Transverse colon (tissue), 4 donors: ENCODE results near the gene P2RY6. TPM values are rescaled to one million over a fixed set of nuclear protein-coding genes. Genes with fewer than 3 reads are reported as not detected.

Source experiments
- DNase-seq: peaks from one replicate; pipeline ENCODE4 v3.0.0-alpha.2; 2019
- H3K27ac ChIP-seq, 4 donors: fragments of 200-600 bp; sonication (generic); 2 replicates each; pipeline ENCODE4 v1.5.1; 2016 to 2018; ENCODE audit warnings: inconsistent platforms in 4 of 4
- H3K27me3 ChIP-seq: fragments of 200-600 bp; sonication (generic); 2 replicates; pipeline ENCODE4 v1.5.1; 2017; ENCODE audit warnings: inconsistent platforms
- H3K36me3 ChIP-seq, 4 donors: fragments of 200-600 bp; sonication (generic); 2 replicates each; pipeline ENCODE4 v1.5.1; 2017 to 2019; ENCODE audit warnings: inconsistent platforms in 4 of 4
- H3K4me1 ChIP-seq, 4 donors: fragments of 200-600 bp; sonication (generic); 2 replicates each; pipeline ENCODE4 v1.5.1; 2017 to 2020; ENCODE audit warnings: inconsistent platforms in 4 of 4
- H3K4me3 ChIP-seq, 4 donors: fragments of 200-600 bp; sonication (generic); 1 replicate in 1 of 4; 2 replicates in 3 of 4; pipeline versions ENCODE4 v1.5.1 to v1.6.1; 2017 to 2019; ENCODE audit warnings: inconsistent platforms in 4 of 4
- H3K9me3 ChIP-seq, 2 donors: fragments of 200-600 bp; sonication (generic); 2 replicates each; pipeline ENCODE4 v1.5.1; 2017 to 2019; ENCODE audit warnings: inconsistent platforms in 2 of 2
- EP300 ChIP-seq: sonication (generic); formaldehyde crosslinking; IDR thresholded peaks from one replicate; pipeline ENCODE4 v1.6.1; 2017; ENCODE audit warnings: antibody characterized with exemption, low read depth
- POLR2A ChIP-seq: fragments of 450-650 bp; IDR thresholded peaks from one replicate; pipeline ENCODE4 v1.6.1; 2016; ENCODE audit warnings: antibody characterized with exemption, mild to moderate bottlenecking, moderate library complexity
- POLR2AphosphoS5 ChIP-seq, 3 donors: sonication (generic); formaldehyde crosslinking; IDR thresholded peaks; one replicate each; pipeline ENCODE4 v1.6.1; 2016; ENCODE audit warnings: antibody characterized with exemption in 3 of 3
- WGBS, 2 donors: methylation state at CpG; one replicate each; pipeline ENCODE4 v1.1.5; 2018; ENCODE audit warnings: low coverage in 1 of 2; 5-methylcytosine and 5-hydroxymethylcytosine counted together
- in situ Hi-C, 4 donors: fragments of 200-750 bp; cut with MboI; loops; one replicate each; pipeline versions ENCODE4 v1.15.0 to v1.15.1; 2017; ENCODE audit warnings: low sequenced_read_pairs in 3 of 4, low pct_ligation_motif_present in 1 of 4, low pct_unique_long_range_greater_than_20kb in 1 of 4
- intact Hi-C: fragments of 100-400 bp; cut with DNase I; formaldehyde crosslinking; loops from one replicate; pipeline ENCODE4 v1.15.1; 2023; ENCODE audit warnings: low total_unique reads
- total RNA-seq, 4 donors: library from RNA; depleted of rRNA; stranded (reverse); fragments of >200 nt; gene quantifications; one replicate each; pipeline ENCODE4 v1.1.0, GENCODE V29; 2016
- TF ChIP-seq, protein P1 (sequence below), 5 experiments: fragments of 200-600 bp in 3 of 5; fragments of 450-650 bp in 2 of 5; sonication (generic) in 3 of 5; IDR thresholded peaks; 1 replicate in 2 of 5; 2 replicates in 3 of 5; pipeline ENCODE4 v1.5.1; 2016 to 2017; ENCODE audit warnings: antibody characterized with exemption in 5 of 5, inconsistent platforms in 3 of 5, mild to moderate bottlenecking in 2 of 5, moderate library complexity in 1 of 5

Gene P2RY6
- total RNA-seq, 4 donors from 2014 or later: 1.1 to 1.6 (median 1.4) TPM; not detected in 1

DNA sequence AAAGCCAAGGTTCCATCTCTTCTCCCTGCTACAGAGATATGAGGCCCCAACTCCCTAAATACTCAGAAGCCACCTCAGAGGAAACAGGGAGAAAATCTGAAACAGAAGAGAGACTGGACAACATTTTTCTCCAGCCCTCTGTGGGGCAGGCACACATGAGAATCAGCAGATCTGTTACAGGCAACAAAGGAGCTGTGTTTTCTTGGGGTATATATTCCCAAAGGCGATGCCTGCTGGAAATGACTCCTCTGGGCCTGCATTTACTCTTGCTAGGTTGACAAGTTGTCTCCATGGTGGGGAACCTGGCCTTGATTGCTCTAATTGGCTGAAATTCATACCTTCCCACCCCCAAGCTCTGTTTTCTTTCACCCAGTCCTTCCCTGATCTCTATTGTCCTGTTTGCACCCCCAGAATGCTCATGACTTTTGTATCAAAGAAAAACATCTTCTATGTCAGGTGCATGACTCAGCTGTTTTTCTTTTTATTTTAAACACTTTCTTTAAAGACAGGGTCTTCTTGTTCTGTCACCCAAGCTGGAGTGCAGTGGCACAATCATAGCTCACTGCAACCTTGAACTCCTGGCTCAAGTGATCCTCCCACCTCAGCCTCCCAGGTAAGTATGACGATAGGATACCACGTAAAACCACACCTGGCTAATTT is 23.5 kb upstream of the P2RY6 start:
- DNase-seq: no peak
- in situ Hi-C loops: loop anchor here in 1 of 4 donors (10.0 kb wide), 1 partner anchor 414 kb away; no protein-coding TSS in a partner anchor

DNA sequence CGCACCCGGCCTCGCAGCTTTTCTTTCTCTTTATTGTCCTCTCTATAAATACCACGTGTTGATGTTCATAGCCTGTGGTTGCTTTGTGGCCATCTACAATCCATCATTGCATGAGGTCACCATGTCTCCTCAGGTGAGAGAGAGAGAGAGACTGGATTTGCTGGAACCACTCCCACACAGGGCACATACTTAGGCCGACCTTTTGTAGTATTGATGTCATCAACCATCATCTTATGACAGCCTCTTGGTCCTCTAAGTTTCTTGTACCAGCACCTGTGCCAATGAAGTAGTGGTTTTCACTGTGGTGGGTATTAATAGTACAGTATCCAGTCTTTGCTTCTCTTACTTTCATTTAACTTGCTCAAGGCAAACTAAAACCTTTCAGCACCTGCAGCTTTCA is 22.8 kb upstream of the P2RY6 start:
- no peaks in the 10 kb centered on the region for H3K9me3 ChIP-seq
- H3K4me1 ChIP-seq: no peaks in the 10 kb centered on the region
- TF ChIP-seq POLR2A (no peak), EP300 (no peak), POLR2AphosphoS5 (IDR thresholded peaks at IDR 0.05) (peak in 1 of 3 donors; percentile 5)
- TF ChIP-seq, protein P1, sequence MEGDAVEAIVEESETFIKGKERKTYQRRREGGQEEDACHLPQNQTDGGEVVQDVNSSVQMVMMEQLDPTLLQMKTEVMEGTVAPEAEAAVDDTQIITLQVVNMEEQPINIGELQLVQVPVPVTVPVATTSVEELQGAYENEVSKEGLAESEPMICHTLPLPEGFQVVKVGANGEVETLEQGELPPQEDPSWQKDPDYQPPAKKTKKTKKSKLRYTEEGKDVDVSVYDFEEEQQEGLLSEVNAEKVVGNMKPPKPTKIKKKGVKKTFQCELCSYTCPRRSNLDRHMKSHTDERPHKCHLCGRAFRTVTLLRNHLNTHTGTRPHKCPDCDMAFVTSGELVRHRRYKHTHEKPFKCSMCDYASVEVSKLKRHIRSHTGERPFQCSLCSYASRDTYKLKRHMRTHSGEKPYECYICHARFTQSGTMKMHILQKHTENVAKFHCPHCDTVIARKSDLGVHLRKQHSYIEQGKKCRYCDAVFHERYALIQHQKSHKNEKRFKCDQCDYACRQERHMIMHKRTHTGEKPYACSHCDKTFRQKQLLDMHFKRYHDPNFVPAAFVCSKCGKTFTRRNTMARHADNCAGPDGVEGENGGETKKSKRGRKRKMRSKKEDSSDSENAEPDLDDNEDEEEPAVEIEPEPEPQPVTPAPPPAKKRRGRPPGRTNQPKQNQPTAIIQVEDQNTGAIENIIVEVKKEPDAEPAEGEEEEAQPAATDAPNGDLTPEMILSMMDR (IDR thresholded peaks at IDR 0.05): no peak
- DNase-seq: peak; percentile 28
- H3K4me3 ChIP-seq: no peak overlapping the region
- peak overlapping the region in 2 of 4 donors; percentile 17 to 44 for H3K27ac ChIP-seq
- H3K27me3 ChIP-seq: no peaks in the 10 kb centered on the region
- 70 to 100% methylated on average over 1 to 5 of the region's 5 CpGs for WGBS, 2 donors
- no peaks in the 10 kb centered on the region for H3K36me3 ChIP-seq
- in situ Hi-C loops: loop anchor here in 1 of 4 donors (10.0 kb wide), 1 partner anchor 415 kb away; no protein-coding TSS in a partner anchor
- intact Hi-C loops: no loop called here

More for the DNA sequence above, 23.5 kb upstream of the P2RY6 start:
- Histone ChIP-seq H3K27ac (peak overlapping the region in 2 of 4 donors; percentile 17 to 44), H3K9me3 (no peaks in the 10 kb centered on the region), H3K27me3 (no peaks in the 10 kb centered on the region), H3K4me1 (no peaks in the 10 kb centered on the region), H3K4me3 (no peak overlapping the region), H3K36me3 (no peaks in the 10 kb centered on the region)
- WGBS, 2 donors: 96 to 100% methylated on average over 2 to 3 of the region's 3 CpGs
- TF ChIP-seq POLR2AphosphoS5 (IDR thresholded peaks at IDR 0.05): no peak
- intact Hi-C loops: no loop called here

DNA sequence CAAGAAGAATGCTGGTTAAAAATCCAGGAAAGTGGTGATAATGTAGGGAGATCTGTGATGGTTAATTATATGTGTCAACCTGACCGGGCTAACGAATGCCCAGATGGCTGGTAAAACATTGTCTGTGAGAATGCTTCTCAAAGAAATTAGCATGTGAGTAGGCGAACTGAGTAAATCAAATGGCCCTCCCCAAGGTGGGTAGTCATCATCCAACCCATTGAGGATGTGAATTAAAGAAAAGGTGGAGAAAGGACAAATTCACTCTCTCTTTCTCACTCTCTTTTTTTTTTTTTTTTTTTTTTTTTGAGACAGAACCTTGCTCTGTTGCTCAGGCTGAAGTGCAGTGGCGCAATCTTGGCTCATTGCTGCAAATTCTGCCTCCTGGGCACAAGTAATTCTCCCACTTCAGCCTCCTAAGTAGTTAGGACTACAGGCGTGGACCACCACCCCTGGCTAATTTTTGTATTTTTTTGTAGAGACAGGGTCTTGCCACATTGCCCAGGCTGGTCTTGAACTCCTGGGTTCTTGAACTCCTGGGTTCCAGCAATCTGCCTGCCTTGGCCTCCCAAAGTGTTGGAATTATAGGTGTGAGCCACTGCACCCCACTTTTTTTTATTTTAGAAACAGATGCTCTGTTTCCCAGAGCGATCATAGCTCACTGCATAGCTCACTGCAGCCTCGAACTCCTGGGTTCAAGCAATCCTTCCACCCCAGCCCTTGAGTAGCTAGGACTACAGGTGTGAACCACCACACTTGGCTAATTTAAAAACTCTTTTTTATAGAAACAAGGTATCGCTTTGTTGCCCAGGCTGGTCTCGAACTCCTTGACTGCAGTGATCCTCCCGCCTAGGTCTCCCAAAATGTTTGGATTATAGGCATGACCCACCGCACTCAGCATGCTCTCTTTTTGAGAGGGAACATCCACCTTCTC is 22.0 kb upstream of the P2RY6 start:
- H3K27me3 ChIP-seq: no peaks in the 10 kb centered on the region
- H3K36me3 ChIP-seq: no peaks in the 10 kb centered on the region
- DNase-seq: peak; percentile 6
- no peaks in the 10 kb centered on the region for H3K9me3 ChIP-seq
- 95 to 96% methylated on average over 8 to 11 of the region's 11 CpGs for WGBS, 2 donors
- peak overlapping the region in 1 of 4 donors; percentile 17 for H3K27ac ChIP-seq
- no peak overlapping the region for H3K4me3 ChIP-seq
- intact Hi-C loops: no loop called here
- no peak for TF ChIP-seq POLR2A
- in situ Hi-C loops: loop anchor here in 1 of 4 donors (10.0 kb wide), 1 partner anchor 415 kb away; no protein-coding TSS in a partner anchor
- H3K4me1 ChIP-seq: no peaks in the 10 kb centered on the region

DNA sequence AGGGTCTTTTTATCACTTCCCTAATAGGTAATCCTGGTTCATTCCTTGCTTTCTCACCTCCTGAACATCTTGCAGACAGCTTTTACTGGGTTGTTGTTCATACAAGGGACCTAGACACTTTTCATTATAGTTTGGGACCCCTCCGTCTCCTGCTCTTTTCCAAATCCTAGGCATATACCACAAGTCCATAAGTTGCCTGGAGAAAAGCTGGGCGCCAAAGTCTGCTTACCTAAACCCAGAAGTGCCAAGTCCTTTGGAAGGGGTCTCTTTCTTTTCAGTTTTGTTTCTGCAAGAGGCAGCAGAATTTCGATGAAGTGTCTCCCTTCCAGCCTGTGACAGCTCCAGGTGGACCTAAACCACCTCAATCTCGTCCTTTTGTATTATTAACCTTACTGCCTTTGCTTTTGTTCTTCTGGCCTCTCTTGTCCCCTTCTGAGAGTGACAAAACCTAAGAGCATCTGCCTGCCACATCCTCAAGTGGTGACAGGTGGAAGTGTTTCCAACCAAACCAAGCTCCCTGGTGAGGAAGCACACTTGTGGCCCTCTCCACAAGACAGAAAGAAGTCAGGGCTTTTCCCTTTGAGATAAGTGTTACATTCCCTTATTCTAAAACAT is 19.5 kb upstream of the P2RY6 start:
- Histone ChIP-seq H3K36me3 (no peaks in the 10 kb centered on the region), H3K4me1 (peaks cover 0 to 3% (median under 1%) of the 10 kb centered on the region in 4 donors), H3K9me3 (no peaks in the 10 kb centered on the region), H3K27ac (no peak overlapping the region), H3K27me3 (no peaks in the 10 kb centered on the region), H3K4me3 (no peak overlapping the region)
- intact Hi-C loops (no loop called here), in situ Hi-C loops (no loop called here)
- 81 to 89% methylated on average over 3 to 4 of the region's 4 CpGs for WGBS, 2 donors
- no peak for TF ChIP-seq POLR2AphosphoS5 (IDR thresholded peaks at IDR 0.05)
- TF ChIP-seq, protein P1 (IDR thresholded peaks at IDR 0.05): peak in 3 of 5 experiments; percentile 7 to 30 (median 11)
- no peak for DNase-seq
